Mucosa of stomach (tissue), 1 donor: ENCODE data around the gene CEMP1.
"Not testable (repeated sequence)": the region's sequence is repeated elsewhere in the genome, so short reads cannot be mapped to it uniquely, and the experiment has no call there.

Experiments
- H3K27me3 ChIP-seq: one replicate; pipeline ENCODE4 v1.7.0; 2013; ENCODE audit warnings: mild to moderate bottlenecking, low read length; ENCODE audit not compliant: control insufficient read depth, insufficient read depth
- H3K36me3 ChIP-seq: one replicate; pipeline ENCODE4 v1.7.0; 2013; ENCODE audit warnings: low read length; ENCODE audit not compliant: control insufficient read depth, insufficient read depth
- H3K4me1 ChIP-seq: one replicate; pipeline ENCODE4 v1.7.0; 2013; ENCODE audit warnings: mild to moderate bottlenecking, low read length; ENCODE audit not compliant: control insufficient read depth, insufficient read depth
- H3K4me3 ChIP-seq: one replicate; pipeline ENCODE4 v1.7.0; 2013; ENCODE audit warnings: low read length
- H3K9ac ChIP-seq: one replicate; pipeline ENCODE4 v1.7.0; 2013; ENCODE audit warnings: mild to moderate bottlenecking, low read length, moderate library complexity
- H3K9me3 ChIP-seq: one replicate; pipeline ENCODE4 v1.7.0; 2013; ENCODE audit warnings: mild to moderate bottlenecking, low read length, moderate library complexity; ENCODE audit not compliant: control insufficient read depth
- donor health status: Pancreatic carcinoma.

The CEMP1 gene

DNA sequence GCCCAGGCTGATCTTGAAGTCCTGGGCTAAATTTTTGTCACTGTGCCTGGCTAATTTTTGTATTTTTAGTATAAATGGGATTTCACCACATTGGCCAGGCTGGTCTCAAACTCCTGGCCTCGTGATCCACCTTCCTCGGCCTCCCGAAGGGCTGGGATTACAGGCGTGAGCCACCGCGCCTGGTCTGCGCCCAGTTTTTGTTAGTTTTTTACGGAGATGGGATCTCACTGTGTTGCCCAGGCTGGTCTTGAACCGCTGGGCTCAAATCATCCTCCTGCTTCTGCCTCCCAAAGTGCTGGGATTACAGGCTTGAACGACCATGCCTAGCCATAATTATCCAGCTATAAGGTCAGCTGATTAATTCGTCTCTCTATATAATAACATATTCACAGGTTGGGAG is 2.7 kb upstream of the CEMP1 start:
- Histone ChIP-seq H3K4me3 (no peak overlapping the region), H3K4me1 (peaks cover 19% of the 10 kb centered on the region), H3K9me3 (no peaks in the 10 kb centered on the region), H3K9ac (no peak overlapping the region), H3K36me3 (peaks cover 4% of the 10 kb centered on the region), H3K27me3 (no peaks in the 10 kb centered on the region)

DNA sequence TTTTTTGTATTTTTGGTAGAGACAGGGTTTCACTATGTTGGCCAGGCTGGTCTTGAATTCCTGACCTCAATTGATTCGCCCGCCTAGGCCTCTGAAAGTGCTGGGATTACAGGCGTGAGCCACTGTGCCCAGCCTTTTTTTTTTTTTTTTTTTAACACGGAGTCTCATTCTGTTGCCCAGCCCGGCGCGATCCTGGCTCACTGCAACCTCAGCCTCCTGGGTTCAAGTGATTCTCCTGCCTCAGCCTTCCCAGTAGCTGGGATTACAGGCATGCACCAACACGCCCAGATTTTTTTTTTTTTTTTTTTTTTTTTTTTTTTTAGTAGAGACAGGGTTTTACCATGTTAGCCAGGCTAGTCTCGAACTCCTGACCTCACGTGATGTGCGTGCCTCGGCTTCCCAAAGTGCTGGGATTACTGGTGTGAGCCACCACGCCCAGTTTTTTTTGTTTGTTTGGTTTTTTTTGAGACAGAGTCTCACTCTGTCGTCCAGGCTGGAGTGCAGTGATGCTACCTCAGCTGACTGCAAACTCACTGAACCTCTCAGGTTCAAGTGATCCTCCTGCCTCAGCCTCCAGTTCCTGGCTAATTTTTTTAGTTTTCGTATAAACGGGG is 2.0 kb upstream of the CEMP1 start:
- not testable (repeated sequence) for H3K27me3 ChIP-seq, H3K9me3 ChIP-seq, H3K36me3 ChIP-seq
- H3K4me1 ChIP-seq = peaks cover 19% of the 10 kb centered on the region
- H3K9ac ChIP-seq = peak overlapping the region; percentile 89
- peak overlapping the region; percentile 92 for H3K4me3 ChIP-seq

DNA sequence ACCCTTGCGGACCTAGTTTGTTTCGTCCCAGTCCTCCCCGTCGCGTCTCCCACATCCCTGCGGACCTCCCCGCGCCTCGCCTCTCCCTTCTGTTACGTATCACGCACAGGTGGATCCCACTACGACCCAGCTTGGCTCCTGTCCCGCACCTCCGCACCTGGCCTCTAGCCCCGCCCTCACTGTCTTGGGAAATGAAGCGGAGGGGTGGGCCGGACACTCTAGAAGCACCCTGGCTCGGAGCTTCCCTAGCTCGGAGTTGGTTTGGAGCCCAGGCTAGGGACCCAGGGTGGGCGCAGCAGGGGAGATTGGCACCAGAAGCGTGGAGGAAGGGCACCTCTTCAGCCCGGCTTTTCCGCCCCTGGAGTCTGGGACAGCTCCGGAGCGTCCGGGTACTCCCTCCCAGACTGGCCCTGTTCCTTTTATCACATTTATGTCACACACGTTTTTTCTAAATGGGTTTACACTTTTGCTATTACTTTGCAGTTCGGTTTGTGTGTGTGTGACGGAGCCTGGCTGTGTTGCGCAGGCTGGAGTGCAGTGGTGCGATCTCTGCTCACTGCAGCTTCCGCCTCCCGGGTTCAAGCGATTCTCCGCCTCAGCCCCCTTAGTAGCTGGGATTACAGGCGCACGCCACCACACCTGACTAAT is 1.4 kb upstream of the CEMP1 start:
- Histone ChIP-seq H3K9ac (peak overlapping the region; percentile 89), H3K36me3 (peaks cover 4% of the 10 kb centered on the region), H3K9me3 (no peaks in the 10 kb centered on the region), H3K4me3 (peak overlapping the region; percentile 92), H3K4me1 (peaks cover 19% of the 10 kb centered on the region), H3K27me3 (no peaks in the 10 kb centered on the region)

DNA sequence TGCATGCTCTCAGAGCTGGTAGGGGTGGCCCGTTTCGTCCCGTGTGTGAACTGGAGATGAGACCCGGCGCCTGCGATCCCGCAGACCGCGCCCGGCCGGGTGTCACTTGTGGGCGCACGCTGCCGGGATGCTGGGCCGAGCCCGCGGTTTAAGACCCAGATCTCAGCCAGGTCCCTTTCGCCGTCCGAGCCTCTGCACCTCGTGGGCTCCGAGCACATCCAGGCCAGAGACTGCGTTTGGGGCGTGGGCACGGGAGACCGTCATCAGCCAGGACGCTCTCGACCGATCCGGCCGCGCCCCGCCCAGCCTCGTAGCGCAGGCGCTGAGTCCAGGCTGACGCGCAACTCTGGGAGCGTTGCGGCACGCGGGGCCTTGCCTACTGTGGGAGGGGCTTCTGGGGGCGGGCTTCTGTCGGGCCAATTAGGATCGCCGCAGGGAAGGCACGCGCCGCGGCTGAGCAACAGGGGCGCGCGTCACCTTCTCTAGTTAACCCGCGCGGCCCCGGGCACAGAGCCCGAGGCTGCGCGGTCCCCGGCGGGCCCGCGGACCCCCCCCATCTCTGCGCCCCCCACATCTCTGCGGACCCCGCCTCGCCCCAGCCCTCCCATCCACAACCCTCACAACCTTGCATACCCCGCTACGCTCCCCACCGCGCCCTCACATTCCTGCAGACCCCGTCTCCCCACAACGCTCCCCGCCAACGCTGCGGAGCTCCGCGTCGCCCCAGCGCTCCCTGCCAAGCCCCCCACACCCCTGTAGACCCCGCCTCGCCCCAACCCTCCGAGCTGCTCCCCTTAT is 687 bp upstream of the CEMP1 start:
- Histone ChIP-seq H3K4me1 (peaks cover 19% of the 10 kb centered on the region), H3K27me3 (no peaks in the 10 kb centered on the region), H3K9ac (peak overlapping the region; percentile 89), H3K9me3 (no peaks in the 10 kb centered on the region), H3K36me3 (peaks cover 4% of the 10 kb centered on the region), H3K4me3 (peak overlapping the region; percentile 92)

DNA sequence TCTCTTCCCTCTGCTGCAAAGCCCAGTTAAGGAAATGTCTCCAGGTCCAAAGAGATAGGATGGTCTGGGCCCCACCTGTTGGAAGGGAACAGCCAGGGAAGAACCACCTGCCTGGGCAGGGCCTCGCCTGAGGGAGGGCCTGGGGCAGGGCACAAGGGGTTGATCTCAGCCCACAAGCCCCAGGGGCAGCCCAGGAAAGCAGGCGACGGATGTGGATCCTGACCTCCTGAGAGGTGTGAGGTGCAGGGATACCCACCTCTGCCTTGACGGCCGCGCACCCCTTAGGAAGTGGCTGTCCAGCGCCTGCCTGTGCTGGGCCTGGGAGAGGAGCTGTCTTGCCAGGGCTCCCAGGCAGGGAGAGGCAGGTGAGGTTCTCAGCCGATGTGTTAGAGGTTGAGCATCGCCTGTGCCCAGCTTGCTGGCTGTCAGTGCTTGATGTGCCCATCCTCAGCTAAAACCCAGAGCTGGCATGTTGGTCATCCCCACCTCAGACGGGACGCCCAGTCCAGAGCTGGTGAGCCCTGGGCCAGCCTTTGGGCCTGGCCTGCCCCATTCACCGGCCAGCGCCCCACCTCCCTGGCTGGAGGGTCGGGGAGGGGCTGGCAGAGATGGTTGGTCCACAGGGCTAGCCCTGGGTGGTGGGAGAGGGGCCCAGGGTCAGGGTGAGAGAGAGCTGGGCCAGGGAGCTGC is 434 bp downstream of the CEMP1 start:
- Histone ChIP-seq H3K4me3 (no peak overlapping the region), H3K9ac (no peak overlapping the region), H3K36me3 (peaks cover 4% of the 10 kb centered on the region), H3K27me3 (no peaks in the 10 kb centered on the region), H3K9me3 (no peaks in the 10 kb centered on the region), H3K4me1 (peaks cover 15% of the 10 kb centered on the region)

DNA sequence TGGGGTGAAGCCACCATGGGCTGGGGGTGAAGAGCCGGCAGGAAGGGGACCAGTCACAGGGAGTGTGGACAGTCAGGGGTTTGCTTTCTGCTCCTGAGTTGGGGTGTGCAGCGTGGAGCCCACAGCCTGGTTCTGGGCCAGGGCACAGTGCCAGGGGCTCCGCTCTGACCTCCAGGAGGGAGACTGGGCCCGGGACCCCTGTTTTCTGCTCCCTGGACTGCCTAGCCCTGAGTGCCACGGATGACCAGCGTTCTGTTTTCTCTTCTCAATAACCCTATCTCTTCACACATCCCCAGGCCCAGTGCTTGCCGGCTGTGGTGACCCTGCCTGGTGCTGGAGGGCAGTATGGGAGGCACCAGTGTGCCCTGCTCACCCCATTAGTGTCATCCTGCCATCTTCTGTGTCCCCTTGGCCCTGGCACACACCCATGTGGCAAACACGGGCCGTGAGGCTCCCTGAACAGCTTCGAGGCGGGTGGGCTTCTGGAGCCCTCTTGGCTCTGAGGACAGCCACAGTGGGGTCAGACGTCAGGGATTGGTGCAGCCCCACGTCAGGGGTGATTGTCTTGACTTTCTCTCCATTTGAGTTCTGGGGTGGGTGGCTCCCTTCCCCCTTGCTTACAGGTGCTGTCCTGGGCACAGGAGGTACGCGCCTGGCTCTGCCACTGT is 1.1 kb downstream of the CEMP1 start:
- Histone ChIP-seq H3K9me3 (no peaks in the 10 kb centered on the region), H3K4me1 (peaks cover 15% of the 10 kb centered on the region), H3K27me3 (no peaks in the 10 kb centered on the region), H3K4me3 (no peak overlapping the region), H3K9ac (no peak overlapping the region), H3K36me3 (peaks cover 4% of the 10 kb centered on the region)

DNA sequence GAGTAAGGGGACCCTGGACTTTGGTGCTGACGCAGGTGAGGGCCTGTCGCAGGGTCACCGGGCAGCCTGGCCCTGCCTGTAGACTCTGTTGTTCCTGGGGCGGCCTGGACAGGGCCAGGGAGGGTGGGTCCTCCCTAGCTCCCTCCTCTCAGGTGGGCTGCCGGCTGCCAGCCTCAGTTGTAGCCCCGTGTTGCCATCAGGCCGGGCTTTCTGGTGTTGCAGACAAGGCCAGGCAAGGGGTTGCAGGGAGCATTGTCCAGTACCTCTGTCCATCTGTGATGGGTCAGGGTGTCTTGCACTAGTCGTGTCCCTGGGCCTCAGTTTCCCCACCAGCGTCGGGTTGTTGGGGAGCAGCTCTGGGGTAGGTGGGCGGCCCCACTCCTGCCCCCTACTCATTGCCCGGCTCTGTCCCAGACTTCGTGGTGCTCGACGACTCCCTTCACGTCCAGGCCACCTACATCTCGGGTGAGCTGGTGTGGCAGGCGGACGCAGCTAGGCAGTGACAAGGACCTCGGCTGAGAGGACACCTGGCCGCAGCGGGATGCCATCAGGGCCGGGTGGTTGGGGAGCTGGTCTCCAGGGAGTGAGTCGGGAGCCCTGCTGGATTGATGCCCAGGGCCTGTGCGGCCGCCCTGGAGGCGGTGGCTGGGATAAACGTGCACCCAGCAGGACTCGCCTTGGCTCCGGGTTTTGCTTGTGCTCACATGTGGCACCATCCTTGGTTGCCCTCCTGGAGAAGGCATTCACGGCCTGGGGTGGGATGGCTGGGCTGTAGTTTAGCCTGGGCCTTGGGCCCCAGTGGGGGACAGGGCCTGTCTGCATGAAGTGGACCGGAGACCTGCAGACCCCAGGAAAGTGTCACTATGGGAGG is 1.9 kb downstream of the CEMP1 start:
- H3K4me1 ChIP-seq = peaks cover 15% of the 10 kb centered on the region
- H3K27me3 ChIP-seq = no peaks in the 10 kb centered on the region
- no peaks in the 10 kb centered on the region for H3K9me3 ChIP-seq
- H3K4me3 ChIP-seq = no peak overlapping the region
- no peak overlapping the region for H3K9ac ChIP-seq
- H3K36me3 ChIP-seq = peaks cover 4% of the 10 kb centered on the region

DNA sequence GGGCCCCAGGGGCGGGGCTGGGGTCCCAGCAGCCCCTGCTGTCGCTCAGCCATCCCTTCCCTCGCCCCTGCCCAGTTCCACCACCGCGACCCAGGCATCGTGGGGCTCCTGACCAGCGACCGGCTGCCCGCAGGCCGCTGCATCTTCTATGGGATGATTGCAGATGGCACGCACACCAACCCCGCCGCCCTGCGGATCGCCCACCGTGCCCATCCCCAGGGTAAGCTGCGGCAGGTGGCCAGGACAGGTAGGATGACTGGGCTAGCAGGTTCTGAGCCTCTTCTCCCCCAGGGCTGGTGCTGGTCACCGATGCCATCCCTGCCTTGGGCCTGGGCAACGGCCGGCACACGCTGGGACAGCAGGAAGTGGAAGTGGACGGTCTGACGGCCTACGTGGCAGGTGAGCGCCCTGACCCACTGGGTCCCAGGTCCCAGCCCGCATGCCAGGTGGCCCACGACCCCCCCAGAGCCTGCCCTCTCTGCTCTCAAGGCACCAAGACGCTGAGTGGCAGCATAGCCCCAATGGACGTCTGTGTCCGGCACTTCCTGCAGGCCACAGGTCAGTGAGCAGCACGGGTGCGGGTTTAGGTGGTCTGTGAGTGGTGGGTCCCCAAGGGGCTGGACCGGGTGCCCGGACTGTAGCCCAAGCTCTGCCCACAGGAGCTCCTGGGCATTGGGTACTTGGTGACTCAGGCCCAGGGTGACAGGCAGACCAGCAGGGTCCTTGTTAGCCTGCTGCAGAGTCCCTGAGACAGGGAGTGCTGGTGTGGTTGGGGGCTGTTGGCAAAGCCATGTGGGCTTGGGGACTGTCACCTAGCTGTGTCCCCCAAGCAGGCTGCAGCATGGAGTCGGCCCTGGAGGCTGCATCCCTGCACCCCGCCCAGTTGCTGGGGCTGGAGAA is 2.8 kb downstream of the CEMP1 start:
- Histone ChIP-seq H3K4me1 (peaks cover 15% of the 10 kb centered on the region), H3K4me3 (no peak overlapping the region), H3K36me3 (peaks cover 4% of the 10 kb centered on the region), H3K9ac (no peak overlapping the region), H3K9me3 (no peaks in the 10 kb centered on the region), H3K27me3 (no peaks in the 10 kb centered on the region)

DNA sequence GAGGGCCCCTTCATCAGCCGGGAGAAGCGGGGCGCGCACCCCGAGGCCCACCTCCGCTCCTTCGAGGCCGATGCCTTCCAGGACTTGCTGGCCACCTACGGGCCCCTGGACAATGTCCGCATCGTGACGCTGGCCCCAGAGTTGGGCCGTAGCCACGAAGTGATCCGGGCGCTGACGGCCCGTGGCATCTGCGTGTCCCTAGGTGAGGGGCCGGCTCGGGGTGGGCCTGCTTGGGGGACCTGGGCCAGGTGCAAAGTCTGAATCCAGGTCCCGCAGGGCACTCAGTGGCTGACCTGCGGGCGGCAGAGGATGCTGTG is 3.5 kb downstream of the CEMP1 start:
- no peaks in the 10 kb centered on the region for H3K9me3 ChIP-seq
- H3K4me1 ChIP-seq = peaks cover 13% of the 10 kb centered on the region
- H3K36me3 ChIP-seq = peaks cover 4% of the 10 kb centered on the region
- no peaks in the 10 kb centered on the region for H3K27me3 ChIP-seq
- no peak overlapping the region for H3K9ac ChIP-seq
- no peak overlapping the region for H3K4me3 ChIP-seq

DNA sequence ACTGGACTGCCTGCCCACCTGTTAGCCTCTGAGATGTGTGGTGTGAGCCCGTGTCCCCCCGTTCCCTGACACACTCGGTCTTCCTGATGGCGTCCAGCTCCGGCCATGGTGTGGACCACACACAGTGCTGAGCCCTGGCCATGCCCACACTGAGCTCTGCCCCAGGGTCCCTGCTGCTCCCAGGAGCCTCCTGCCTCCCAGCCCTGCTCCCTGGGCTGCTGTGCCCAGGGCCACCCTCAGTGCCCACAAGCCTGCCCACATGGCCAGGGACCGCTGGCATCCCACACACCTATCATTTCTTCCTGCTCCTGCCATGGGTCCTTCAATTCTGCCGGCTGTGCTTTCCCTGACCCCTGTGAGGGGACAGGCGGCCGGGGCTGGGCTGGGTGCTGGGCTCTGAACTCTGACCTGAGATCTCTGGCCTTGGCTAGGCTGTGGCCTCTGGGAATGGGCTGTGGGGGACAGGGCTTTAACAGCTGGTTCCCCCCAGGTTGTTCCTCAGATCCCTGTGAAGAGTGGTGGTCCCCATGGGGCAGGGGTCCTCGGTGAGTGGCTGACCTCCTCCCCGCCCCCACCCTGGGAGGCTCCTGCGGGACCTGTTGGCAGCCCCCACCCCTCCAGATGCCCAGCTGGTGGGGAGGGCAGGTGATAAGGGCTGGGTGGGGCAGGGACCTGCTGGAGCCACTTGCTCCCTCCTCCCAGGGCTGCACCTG is 4.0 kb downstream of the CEMP1 start:
- H3K4me1 ChIP-seq = peaks cover 10% of the 10 kb centered on the region
- peaks cover 4% of the 10 kb centered on the region for H3K36me3 ChIP-seq
- H3K9ac ChIP-seq = no peak overlapping the region
- H3K4me3 ChIP-seq = no peak overlapping the region
- H3K27me3 ChIP-seq = no peaks in the 10 kb centered on the region
- H3K9me3 ChIP-seq = no peaks in the 10 kb centered on the region
